NCI-H2029 (cell line): ENCODE measurements around the gene KRTAP16-1.
"Not testable (repeated sequence)": the region's sequence is repeated elsewhere in the genome, so short reads cannot be mapped to it uniquely, and the experiment has no call there.

Source experiments
- DNase-seq: peaks from one replicate; lab custom pipeline; 2025; lab: John Stamatoyannopoulos, UW

KRTAP16-1 gene

GRCh38 chr17:41301916-41302901, 6.9 kb downstream of the KRTAP16-1 start, which contains the start of gene KRTAP29-1:
KRTAP29-1 (minus strand) TSS chr17:41302851; CDS start chr17:41302851, 0 bp downstream.
- no peak for DNase-seq

- DNase-seq, result no peak
Observed at GRCh38 chr17:41301204-41301790, 7.8 kb downstream of the KRTAP16-1 start.

GRCh38 chr17:41298458-41299135, 10.5 kb downstream of the KRTAP16-1 start:
- no peak for DNase-seq

- no peak for DNase-seq
Observed at GRCh38 chr17:41296846-41297245, 12.3 kb downstream of the KRTAP16-1 start.

- DNase-seq, result no peak
Observed at GRCh38 chr17:41294016-41294415, 15.1 kb downstream of the KRTAP16-1 start.

- DNase-seq, result no peak
Observed at GRCh38 chr17:41287050-41287449, 22.1 kb downstream of the KRTAP16-1 start.

GRCh38 chr17:41284546-41284945, 24.6 kb downstream of the KRTAP16-1 start:
- no peak for DNase-seq

GRCh38 chr17:41284043-41284442, 25.1 kb downstream of the KRTAP16-1 start:
- no peak for DNase-seq

GRCh38 chr17:41278176-41278955, 30.7 kb downstream of the KRTAP16-1 start:
- DNase-seq, result no peak

GRCh38 chr17:41275648-41276190, 33.4 kb downstream of the KRTAP16-1 start, which contains the start of gene KRTAP9-7:
KRTAP9-7 (plus strand) TSS chr17:41275698; CDS start chr17:41275698, 0 bp downstream.
- not testable (repeated sequence) for DNase-seq

GRCh38 chr17:41271858-41272257, 37.3 kb downstream of the KRTAP16-1 start:
- DNase-seq, result no peak

GRCh38 chr17:41271323-41271722, 37.8 kb downstream of the KRTAP16-1 start:
- not testable (repeated sequence) for DNase-seq

GRCh38 chr17:41267711-41268110, 41.4 kb downstream of the KRTAP16-1 start:
- DNase-seq, result no peak

GRCh38 chr17:41265078-41265477, 44.0 kb downstream of the KRTAP16-1 start, which contains the start of gene KRTAP9-6:
KRTAP9-6 (plus strand) TSS chr17:41265378; CDS start chr17:41265378, 0 bp downstream.
- no peak for DNase-seq

- DNase-seq, result no peak
Observed at GRCh38 chr17:41264599-41264998, 44.5 kb downstream of the KRTAP16-1 start.

- no peak for DNase-seq
Observed at GRCh38 chr17:41263212-41263611, 45.9 kb downstream of the KRTAP16-1 start.

GRCh38 chr17:41258406-41258805, 50.7 kb downstream of the KRTAP16-1 start:
- no peak for DNase-seq
